Hepatocyte (in vitro differentiated cells): ENCODE measurements around the gene BCKDHB.

ENCODE experiments used
- CTCF ChIP-seq: fragments of 200-600 bp; sonication (generic); IDR thresholded peaks from 2 replicates; pipeline ENCODE4 v1.5.1; 2016; ENCODE audit warnings: antibody characterized with exemption, mild to moderate bottlenecking; ENCODE audit not compliant: poor library complexity
- EZH2 ChIP-seq: fragments of 200-600 bp; sonication (generic); IDR thresholded peaks from 2 replicates; pipeline ENCODE4 v1.6.1; 2016; ENCODE audit warnings: antibody characterized with exemption, mild to moderate bottlenecking, borderline replicate concordance
- EZH2phosphoT487 ChIP-seq: fragments of 200-600 bp; sonication (generic); IDR thresholded peaks from one replicate; pipeline ENCODE4 v1.6.1; 2018; ENCODE audit warnings: antibody characterized with exemption, mild to moderate bottlenecking, low read depth, moderate library complexity; ENCODE audit not compliant: unreplicated experiment, severe bottlenecking

DNA sequence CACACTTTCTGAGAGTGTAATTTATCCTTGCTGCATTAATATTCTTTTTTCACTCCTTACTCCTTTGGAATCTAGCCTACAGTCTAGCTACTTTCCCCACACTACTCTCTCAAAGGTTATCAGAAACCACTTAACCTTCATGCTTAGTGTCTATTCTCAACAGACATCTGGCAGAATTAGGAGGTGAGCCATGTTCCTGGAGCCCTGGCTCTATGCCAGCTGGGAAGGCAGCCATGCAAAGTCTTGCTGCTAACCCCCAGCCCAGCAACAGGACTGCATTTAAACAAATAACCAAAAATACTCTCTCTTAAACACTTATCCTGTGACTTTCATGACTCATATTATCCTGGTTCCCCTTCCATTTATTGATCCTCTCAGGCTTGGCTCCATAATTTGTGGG, 260.2 kb downstream of the BCKDHB start:
- no peak for TF ChIP-seq CTCF
- no peak for TF ChIP-seq EZH2phosphoT487
- TF ChIP-seq EZH2, result no peak
